Fibroblast of lung (primary cell): ENCODE data around the gene SLF1.

Source experiments
- CTCF ChIP-seq, 2 donors: IDR thresholded peaks in 1 of 2; conservative IDR thresholded peaks in 1 of 2; 1 replicate in 1 of 2; 2 replicates in 1 of 2; pipeline ENCODE4 v1.5.1; 2011 to 2012; ENCODE audit warnings: low read length in 2 of 2, control low read depth in 1 of 2, inconsistent platforms in 1 of 2, low read depth in 1 of 2, mild to moderate bottlenecking in 1 of 2
- EZH2 ChIP-seq: IDR thresholded peaks from 2 replicates; pipeline ENCODE4 v1.5.1; 2012; ENCODE audit warnings: low read length, control low read depth, mild to moderate bottlenecking; ENCODE audit errors: missing control alignments

GRCh38 chr5:94740286-94740685 is 121.8 kb downstream of the SLF1 start:
- TF ChIP-seq CTCF (conservative IDR thresholded peaks at IDR 0.05 in 1 of 2, IDR thresholded peaks at IDR 0.05 in 1 of 2; ENCODE audit: low read depth in 1 of 2, low read length in 2 of 2) (no peak), EZH2 (no peak)
